Measurements from ENCODE around the gene MCCC1. TPM values are rescaled to one million over a fixed set of nuclear protein-coding genes. Genes with fewer than 3 reads are reported as not detected.
"Not testable (repeated sequence)": the region's sequence is repeated elsewhere in the genome, so short reads cannot be mapped to it uniquely, and the experiment has no call there.

The MCCC1 gene
- total RNA-seq, 1 experiment from 2014 or later = 74.7 TPM

DNA sequence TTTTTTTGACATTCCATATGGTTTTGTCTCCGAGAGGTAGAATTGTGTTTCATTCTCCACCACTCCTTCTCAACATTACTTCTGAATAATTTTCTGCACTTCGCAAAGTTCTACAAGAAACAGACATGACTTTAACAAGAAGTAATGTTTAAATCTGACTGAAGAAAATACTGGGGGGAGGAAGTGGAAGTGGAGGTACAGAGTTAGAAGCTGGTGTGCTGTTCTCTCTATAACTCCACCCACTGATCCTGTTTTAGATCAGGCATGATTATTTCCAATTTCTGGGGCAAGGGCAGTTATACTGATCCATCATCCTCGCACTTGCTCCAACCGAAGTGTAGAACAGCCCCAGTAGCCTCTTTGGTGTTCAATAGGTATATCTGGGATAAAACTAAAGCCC is 9.2 kb upstream of the MCCC1 start:
- Mint-ChIP-seq H3K36me3 (ENCODE audit: insufficient read depth, unreplicated experiment) (peaks cover 6% of the 10 kb centered on the region), H3K27ac (ENCODE audit: unreplicated experiment) (no peak overlapping the region), H3K4me3 (ENCODE audit: low read depth, unreplicated experiment) (no peak overlapping the region), H3K4me1 (ENCODE audit: low read depth, unreplicated experiment) (peaks cover 21% of the 10 kb centered on the region), H3K27me3 (ENCODE audit: unreplicated experiment) (no peaks in the 10 kb centered on the region), H3K9me3 (ENCODE audit: low read depth, unreplicated experiment) (peaks cover 6% of the 10 kb centered on the region)
- no TSS peak for BruUV-seq (replicated peaks)
- TF ChIP-seq, protein P1, sequence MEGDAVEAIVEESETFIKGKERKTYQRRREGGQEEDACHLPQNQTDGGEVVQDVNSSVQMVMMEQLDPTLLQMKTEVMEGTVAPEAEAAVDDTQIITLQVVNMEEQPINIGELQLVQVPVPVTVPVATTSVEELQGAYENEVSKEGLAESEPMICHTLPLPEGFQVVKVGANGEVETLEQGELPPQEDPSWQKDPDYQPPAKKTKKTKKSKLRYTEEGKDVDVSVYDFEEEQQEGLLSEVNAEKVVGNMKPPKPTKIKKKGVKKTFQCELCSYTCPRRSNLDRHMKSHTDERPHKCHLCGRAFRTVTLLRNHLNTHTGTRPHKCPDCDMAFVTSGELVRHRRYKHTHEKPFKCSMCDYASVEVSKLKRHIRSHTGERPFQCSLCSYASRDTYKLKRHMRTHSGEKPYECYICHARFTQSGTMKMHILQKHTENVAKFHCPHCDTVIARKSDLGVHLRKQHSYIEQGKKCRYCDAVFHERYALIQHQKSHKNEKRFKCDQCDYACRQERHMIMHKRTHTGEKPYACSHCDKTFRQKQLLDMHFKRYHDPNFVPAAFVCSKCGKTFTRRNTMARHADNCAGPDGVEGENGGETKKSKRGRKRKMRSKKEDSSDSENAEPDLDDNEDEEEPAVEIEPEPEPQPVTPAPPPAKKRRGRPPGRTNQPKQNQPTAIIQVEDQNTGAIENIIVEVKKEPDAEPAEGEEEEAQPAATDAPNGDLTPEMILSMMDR (IDR thresholded peaks at IDR 0.05; ENCODE audit: unreplicated experiment) = no peak
- intact Hi-C loops (cut with micrococcal nuclease; ENCODE audit: unreplicated experiment) = no loop called here
- CTCF ChIA-PET = interaction anchor here (1.2 to 1.6 kb wide), 2 partner anchors 9 to 14 kb away, joined by 4 to 6 read pairs; partner anchors contain the start of gene MCCC1
- DNase-seq = no peak

DNA sequence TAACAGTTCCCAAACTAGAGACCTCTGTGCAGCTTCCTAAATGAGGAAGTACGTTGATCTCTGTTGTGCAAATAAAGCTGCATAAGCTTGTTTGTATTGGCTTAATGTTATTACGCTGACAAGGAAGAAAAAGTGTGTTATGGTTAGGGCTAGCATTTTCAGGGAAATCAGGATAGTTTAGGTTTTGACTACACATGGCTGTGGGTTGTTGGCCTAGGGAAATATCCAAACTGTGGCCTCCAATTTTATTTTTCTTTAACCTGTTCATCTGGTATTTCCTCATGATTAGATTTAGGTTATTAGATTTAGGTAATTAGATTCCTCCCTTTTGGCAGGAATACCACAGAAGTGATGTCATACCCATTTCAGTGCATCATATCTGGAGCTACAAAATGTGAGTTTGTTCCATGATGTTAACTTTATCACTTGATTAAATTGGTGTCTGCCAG is 8.7 kb upstream of the MCCC1 start:
- no TSS peak for BruUV-seq (replicated peaks)
- H3K27me3 Mint-ChIP-seq (ENCODE audit: unreplicated experiment) = no peaks in the 10 kb centered on the region
- H3K27ac Mint-ChIP-seq (ENCODE audit: unreplicated experiment) = peak overlapping the region; percentile 43
- intact Hi-C loops (cut with micrococcal nuclease; ENCODE audit: unreplicated experiment) = no loop called here
- CTCF ChIA-PET = interaction anchor here (0.6 to 1.6 kb wide), 3 partner anchors 9 to 220 kb away, joined by 4 to 6 read pairs (median 4); partner anchors contain the start of gene MCCC1
- peaks cover 21% of the 10 kb centered on the region for H3K4me1 Mint-ChIP-seq (ENCODE audit: low read depth, unreplicated experiment)
- H3K4me3 Mint-ChIP-seq (ENCODE audit: low read depth, unreplicated experiment) = no peak overlapping the region
- TF ChIP-seq, protein P1 (IDR thresholded peaks at IDR 0.05; ENCODE audit: unreplicated experiment) = no peak
- DNase-seq = no peak
- H3K36me3 Mint-ChIP-seq (ENCODE audit: insufficient read depth, unreplicated experiment) = peaks cover 6% of the 10 kb centered on the region
- H3K9me3 Mint-ChIP-seq (ENCODE audit: low read depth, unreplicated experiment) = peaks cover 6% of the 10 kb centered on the region

DNA sequence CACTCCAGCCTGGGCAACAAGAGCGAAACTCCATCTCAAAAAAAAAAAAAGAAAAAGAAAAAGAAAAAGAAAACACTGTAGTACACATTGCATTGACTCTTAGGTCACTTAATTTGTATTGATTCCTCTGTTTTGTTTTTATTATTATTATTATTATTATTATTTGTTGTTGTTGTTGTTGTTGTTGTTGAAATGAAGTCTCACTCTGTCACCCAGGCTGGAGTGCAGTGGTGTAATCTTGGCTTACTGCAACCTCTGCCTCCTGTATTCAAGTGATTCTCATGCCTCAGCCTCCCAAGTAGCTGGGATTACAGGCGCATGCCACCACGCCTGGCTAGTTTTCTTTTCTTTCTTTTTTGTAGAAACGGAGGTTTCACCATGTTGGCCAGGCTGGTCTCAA is 8.1 kb upstream of the MCCC1 start:
- H3K9me3 Mint-ChIP-seq (ENCODE audit: low read depth, unreplicated experiment); H3K4me3 Mint-ChIP-seq (ENCODE audit: low read depth, unreplicated experiment); intact Hi-C loops (cut with micrococcal nuclease; ENCODE audit: unreplicated experiment); H3K27me3 Mint-ChIP-seq (ENCODE audit: unreplicated experiment); BruUV-seq (replicated peaks); H3K36me3 Mint-ChIP-seq (ENCODE audit: insufficient read depth, unreplicated experiment); DNase-seq: not testable (repeated sequence)
- peaks cover 21% of the 10 kb centered on the region for H3K4me1 Mint-ChIP-seq (ENCODE audit: low read depth, unreplicated experiment)
- CTCF ChIA-PET = interaction anchor here (1.2 to 1.6 kb wide), 2 partner anchors 8 to 15 kb away, joined by 4 to 6 read pairs; partner anchors contain the start of gene MCCC1
- peak overlapping the region; percentile 43 for H3K27ac Mint-ChIP-seq (ENCODE audit: unreplicated experiment)

DNA sequence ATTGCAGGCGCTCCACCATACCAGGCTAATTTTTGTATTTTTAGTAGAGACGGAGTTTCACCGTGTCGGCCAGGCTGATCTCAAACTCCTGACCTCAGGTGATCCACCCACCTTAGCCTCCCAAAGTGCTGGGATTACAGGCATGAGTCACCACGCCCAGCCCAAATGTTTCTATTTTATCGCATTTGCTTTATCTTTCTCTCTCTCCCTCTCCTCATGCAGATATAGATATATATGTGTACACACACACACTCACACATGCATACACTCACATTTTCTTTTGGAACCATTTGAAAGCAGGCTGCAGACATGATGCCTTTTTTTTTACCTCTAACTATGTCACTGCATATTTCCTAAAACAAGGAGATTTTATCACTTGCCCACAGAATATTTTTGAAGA is 7.3 kb upstream of the MCCC1 start:
- no peak overlapping the region for H3K4me3 Mint-ChIP-seq (ENCODE audit: low read depth, unreplicated experiment)
- DNase-seq = no peak
- no peak overlapping the region for H3K27ac Mint-ChIP-seq (ENCODE audit: unreplicated experiment)
- H3K4me1 Mint-ChIP-seq (ENCODE audit: low read depth, unreplicated experiment) = peaks cover 21% of the 10 kb centered on the region
- H3K9me3 Mint-ChIP-seq (ENCODE audit: low read depth, unreplicated experiment) = peaks cover 6% of the 10 kb centered on the region
- BruUV-seq (replicated peaks) = no TSS peak
- H3K36me3 Mint-ChIP-seq (ENCODE audit: insufficient read depth, unreplicated experiment) = peaks cover 6% of the 10 kb centered on the region
- no peaks in the 10 kb centered on the region for H3K27me3 Mint-ChIP-seq (ENCODE audit: unreplicated experiment)
- intact Hi-C loops (cut with micrococcal nuclease; ENCODE audit: unreplicated experiment) = no loop called here
- TF ChIP-seq, protein P1 (IDR thresholded peaks at IDR 0.05; ENCODE audit: unreplicated experiment) = no peak
- CTCF ChIA-PET = no interaction called here

DNA sequence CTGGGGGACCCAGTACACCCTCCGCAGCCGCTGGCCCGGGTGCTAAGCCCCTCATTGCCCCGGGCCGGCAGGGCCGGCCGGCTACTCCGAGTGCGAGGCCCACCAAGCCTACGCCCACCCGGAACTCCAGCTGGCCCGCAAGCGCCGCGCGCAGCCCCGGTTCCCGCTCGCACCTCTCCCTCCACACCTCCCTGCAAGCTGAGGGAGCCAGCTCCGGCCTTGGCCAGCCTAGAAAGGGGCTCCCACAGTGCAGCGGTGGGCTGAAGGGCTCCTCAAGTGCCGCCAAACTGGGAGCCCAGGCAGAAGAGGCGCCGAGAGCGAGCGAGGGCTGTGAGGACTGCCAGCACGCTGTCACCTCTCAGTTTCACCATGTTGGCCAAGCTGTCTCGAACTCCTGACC is 4.7 kb upstream of the MCCC1 start:
- Mint-ChIP-seq H3K36me3 (ENCODE audit: insufficient read depth, unreplicated experiment) (peaks cover 21% of the 10 kb centered on the region), H3K4me1 (ENCODE audit: low read depth, unreplicated experiment) (peaks cover 39% of the 10 kb centered on the region)
- intact Hi-C loops (cut with micrococcal nuclease; ENCODE audit: unreplicated experiment); BruUV-seq (replicated peaks); H3K4me3 Mint-ChIP-seq (ENCODE audit: low read depth, unreplicated experiment); H3K9me3 Mint-ChIP-seq (ENCODE audit: low read depth, unreplicated experiment); H3K27ac Mint-ChIP-seq (ENCODE audit: unreplicated experiment); DNase-seq; H3K27me3 Mint-ChIP-seq (ENCODE audit: unreplicated experiment): not testable (repeated sequence)
- CTCF ChIA-PET = interaction anchor here (1.0 kb wide), 1 partner anchor 8 kb away, joined by 3 read pairs; no protein-coding TSS in a partner anchor

DNA sequence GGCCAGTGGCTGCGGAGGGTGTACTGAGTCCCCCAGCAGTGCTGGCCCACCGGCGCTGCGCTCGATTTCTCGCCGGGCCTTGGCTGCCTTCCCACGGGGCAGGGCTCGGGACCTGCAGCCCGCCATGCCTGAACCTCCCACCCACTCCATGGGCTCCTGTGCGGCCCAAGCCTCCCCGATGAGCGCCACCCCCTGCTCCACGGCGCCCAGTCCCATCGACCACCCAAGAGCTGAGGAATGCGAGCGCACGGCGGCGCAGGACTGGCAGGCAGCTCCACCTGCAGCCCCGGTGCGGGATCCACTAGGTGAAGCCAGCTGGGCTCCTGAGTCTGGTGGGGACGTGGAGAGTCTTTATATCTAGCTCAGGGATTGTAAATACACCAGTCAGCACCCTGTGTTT is 1.7 kb upstream of the MCCC1 start:
- DNase-seq; intact Hi-C loops (cut with micrococcal nuclease; ENCODE audit: unreplicated experiment); H3K9me3 Mint-ChIP-seq (ENCODE audit: low read depth, unreplicated experiment); BruUV-seq (replicated peaks); CTCF ChIA-PET; H3K27ac Mint-ChIP-seq (ENCODE audit: unreplicated experiment); H3K27me3 Mint-ChIP-seq (ENCODE audit: unreplicated experiment): not testable (repeated sequence)
- peak overlapping the region; percentile 98 for H3K4me3 Mint-ChIP-seq (ENCODE audit: low read depth, unreplicated experiment)
- peaks cover 29% of the 10 kb centered on the region for H3K36me3 Mint-ChIP-seq (ENCODE audit: insufficient read depth, unreplicated experiment)
- peaks cover 38% of the 10 kb centered on the region for H3K4me1 Mint-ChIP-seq (ENCODE audit: low read depth, unreplicated experiment)

Data from Calu3 (cell line).